ENCODE results near the gene FUT9.

The FUT9 gene

DNA sequence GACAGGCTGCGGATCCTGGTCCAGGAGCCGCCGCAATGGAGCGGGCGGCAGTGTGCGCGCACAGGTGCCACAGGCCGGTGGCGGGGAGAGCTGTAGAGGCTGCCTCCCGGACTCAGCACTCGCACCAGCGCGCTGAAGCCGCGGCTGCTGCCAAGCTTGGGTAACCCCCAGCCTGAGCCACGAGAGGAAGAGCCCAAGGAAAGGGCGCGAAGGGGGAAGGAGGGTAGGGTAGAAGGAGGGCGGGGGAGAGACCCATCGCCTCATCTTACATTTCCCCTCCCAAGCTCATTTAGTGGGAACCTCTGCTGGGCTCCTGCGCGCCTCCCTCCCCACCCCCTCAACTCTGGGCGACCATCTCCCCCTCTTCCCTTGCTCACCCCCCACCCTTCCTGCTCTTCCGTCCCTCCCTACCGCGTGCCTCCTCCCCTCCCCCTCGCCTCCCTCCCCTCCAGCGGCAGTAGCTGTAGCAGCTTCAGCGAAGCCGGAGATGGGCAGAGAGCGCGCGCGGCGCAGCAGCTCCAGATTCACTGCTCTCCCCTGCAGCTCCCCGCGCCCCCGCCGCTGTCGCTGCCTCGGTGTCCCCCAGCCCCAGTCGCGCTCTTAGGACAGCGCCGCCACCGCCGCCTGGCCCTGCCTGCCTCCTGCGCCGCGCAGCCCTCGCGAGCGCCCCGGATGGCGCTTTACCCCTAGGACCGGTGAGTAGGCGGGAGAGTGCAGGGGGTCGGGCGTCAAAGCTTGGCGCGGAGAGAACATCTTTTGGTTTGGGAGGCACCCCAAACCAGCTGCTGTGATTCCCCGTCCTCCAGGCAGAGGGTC lies at the start of gene FUT9:
Gene FUT9 (plus strand): TSS at position 457 of the 816 bp plus-strand sequence. CDS start 187,182 bp downstream, outside the sequence.
- no peak for DNase-seq

DNA sequence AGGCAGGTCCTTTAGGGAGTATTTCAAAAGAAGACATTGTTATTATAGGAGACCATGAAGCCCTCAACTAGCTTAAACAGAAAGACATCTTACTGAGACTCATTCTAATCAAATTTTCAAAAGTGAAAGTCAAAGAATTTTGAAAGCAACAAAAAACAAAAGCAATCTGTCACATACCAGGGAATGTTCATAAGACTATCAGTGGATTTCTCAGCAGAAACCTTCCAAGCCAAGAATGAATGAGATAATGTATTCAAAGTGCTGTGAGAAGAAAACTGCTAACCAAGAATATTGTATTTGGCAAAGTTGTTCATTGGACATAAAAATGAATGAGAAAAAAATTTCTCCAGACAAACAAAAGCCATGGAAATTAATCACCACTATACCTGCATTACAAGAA lies 48.2 kb upstream of the FUT9 start:
- DNase-seq, result no peak

DNA sequence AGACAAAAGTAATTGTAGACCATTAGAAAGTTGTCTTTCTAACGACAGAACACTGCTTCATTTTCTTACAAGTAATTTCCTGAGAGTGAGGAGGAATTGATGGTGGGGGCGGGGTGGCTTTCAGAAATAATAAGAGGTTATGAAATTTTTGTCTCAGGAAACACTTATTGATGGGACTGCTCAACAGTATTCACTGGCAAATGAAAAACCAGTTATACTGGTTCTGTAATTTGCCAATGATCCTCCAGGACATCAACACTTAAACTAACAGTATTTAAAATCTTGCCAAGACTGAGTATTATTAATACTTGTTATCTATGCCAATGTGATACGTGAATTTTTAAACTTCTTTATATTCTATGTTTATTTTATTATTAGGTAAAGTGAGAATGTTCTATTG lies 41.8 kb upstream of the FUT9 start:
- no peak for DNase-seq

DNA sequence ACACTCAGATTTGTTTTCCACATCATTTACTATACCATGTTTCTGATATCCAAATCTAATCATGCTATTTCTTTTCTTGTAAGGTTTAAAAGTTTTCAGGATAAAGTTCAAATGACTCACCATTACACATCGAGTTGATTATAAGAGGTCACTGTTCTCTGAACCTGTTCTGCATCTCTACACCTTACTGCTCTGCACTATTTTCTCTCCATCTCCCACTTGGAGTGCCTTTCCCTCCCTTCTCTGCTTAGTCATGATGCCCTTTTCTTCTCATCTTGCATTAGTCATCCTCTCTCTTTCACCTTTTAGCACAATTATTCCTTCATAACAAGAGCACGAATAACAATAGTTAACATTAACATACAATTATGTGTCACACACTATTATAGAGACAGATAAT lies 37.5 kb upstream of the FUT9 start:
- no peak for DNase-seq

DNA sequence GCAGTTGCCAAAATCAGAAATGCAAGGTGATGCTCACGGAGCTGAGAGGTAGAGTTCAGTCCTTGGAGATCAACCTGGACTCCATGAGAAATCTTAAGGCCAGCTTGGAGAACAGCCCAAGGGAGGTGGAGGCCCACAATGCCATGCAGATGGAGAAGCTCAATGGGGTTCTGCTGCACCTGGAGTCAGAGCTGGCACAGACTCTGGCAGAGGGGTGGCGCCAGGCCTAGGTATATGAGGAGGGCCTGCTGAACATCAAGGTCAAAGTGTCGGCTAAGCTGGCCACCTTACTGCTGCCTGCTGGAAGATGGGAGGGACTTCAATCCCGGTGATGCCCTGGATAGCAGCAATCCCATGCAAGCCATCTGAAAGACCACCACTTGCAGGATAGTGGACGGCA lies 23.9 kb upstream of the FUT9 start:
- DNase-seq, result no peak

DNA sequence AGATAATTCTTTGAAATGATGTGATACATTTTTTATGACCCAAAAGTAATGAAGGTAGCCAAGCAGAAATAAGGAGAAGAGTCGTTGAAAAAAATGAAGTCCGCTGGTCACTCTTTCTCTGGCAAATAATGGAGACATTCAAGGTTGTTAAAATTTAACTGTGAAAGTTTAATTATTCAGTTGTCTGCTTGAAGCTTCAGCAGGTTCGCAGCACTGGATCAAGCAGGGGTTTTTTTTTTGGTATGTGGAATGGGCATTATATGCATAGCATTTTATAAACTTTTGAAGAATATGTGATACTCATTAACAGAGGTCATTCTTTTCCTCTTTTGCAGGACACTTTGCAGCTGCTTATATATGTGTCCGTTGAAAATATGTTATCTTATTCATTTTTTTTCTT lies 21.6 kb upstream of the FUT9 start:
- no peak for DNase-seq

DNA sequence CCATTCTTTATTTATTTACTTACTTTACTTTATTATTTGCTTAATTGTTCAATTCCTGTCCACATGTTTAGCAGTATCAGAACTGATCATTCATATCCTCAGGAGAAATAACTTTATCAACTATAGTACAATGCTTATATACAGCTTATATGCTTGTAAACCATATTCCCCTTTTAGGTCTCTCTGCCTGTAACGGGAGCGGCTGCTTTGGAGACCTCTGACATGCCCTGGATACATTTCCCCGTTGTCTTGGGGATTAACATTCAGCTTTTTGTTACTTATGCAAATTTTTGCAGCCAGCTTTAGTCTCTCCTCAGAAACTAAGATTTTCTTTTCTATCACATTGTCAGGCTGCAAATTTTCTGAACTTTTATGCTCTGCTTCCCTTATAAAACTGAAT lies 17.6 kb upstream of the FUT9 start:
- no peak for DNase-seq

DNA sequence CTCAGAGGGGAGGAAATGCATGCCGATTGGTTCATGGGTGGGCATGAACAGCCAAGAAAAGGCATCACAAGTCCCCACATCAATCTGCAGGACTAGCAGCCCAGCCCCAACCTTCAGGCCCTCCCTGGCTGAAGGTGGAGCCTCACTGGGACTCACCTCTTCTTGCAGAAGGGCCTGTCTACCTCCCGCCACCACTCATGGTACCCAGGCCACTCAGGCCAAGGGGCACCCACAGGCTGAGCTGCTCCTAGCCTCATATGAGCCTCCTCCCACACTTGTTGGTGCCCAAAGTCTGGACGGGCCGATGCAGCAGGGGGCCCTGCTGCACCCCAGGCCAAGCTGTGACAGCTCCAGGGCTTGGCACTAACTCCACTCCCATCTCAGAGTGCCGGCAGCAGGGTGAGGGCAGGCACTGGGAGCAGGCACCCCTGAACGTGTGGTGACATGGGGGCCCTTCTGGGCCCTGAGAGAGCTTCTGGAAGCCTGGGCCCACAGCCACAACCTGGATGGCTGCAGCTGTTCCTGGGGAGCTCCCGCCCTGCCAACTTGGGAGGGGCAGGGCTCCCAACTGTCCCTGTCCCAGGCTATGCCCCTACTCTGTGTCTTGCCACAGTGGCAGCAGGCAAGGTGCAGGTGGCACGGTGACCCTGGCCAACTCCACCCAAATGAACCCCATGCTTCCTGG lies 13.7 kb upstream of the FUT9 start:
- DNase-seq, result no peak

DNA sequence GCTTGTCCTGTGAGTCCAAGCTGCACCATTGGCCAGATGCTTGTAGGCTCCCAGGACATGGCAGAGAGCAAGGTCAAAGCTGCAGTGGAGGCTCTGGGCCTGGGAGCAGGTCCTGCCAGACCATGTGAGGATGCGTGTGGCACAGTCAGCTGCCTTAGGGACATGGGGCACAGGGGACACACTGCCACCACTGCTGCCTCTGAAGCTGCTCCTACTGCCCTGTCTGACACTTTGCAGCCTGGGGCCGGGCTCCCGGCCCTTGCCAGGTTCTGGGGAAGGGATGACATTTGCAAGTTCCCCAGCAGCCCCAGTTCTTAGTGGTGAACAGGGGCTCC lies 13.2 kb upstream of the FUT9 start:
- no peak for DNase-seq

DNA sequence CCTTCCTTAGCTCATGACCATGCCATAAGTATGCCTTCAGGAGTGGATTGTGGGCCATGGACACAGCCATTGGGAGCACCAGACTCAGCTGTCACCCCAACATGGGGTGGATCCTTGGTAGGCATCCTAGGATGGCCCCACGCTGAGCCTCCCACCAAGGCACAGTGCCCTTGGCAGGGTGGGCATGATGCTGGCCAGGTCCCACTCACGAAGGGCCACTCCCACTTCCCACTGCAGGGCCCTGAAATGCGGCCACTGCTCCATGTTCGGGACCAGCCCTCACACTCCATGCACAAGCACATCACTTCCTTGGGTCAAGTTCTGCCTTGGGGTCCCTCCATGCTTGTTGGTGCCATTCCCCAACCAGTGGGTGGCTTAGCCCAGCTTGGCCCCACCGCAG lies 12.9 kb upstream of the FUT9 start:
- DNase-seq, result no peak

DNA sequence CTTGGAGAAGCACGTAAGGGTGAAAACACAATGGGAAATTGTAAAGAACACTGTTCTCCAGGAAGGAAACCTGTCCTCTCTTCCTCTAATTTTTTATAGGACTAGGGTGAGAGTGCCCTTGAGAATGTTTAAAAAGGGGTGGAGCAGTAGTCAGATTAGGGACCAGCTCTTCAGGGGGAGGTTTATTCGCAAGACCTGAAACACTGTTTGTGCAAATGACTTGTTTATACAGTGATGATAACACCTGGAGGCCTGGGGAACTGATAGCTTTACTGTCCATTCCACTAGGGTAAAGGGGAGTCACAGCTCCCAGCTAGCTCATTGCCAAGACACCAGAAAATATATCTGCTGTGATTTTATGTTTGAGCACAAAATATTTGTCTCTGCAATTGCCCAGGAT lies 8.1 kb upstream of the FUT9 start:
- no peak for DNase-seq

DNA sequence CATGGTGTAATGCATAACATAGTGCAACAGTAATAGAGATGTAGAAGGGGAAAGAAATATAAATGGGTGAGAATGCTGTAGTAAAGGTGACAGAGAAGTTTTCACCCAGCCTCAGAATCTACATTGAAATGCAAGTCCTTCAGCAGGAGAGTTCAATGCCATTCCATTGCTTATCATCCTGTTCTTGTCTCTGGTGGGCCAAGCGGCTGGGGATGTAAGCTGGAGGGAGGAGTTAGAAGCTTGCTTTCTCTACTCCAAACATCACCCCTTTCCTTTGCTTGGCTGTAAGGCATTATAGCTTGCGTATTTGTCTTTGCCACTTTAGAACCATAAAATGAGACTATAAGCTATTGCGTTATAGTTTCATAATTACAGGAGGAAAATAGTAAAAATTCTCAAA lies 2.2 kb upstream of the FUT9 start:
- no peak for DNase-seq

DNA sequence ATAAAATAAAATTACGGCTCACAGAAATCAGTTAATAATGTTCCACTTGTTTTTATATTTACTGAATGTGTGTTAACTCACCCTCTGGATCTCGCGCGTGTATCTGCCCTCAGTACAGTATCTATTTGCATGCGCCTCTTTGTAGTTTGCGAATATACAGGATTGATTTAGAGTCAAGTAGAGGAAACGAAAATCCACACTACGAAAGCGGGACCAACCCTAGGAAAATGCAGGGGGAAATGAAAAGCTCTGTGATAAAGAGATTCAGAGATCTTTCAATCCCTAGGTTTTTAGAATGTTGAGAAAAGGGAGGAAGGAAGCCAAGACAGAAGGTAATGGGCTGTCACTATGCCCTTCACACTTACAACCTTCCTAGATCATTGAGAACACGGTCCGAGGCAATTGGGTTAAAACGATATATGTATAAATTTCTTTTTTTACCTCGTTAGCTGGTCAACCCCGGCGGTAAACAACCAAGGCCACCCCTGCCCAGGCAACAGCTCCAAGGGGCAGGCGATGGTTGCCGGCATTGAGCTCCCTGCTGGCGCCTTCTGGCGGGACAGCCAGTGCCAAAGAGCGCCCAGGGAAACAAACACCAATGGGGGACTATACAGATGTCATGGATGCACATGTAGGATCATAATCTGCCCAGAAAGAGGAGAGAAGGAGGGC lies 792 bp upstream of the FUT9 start:
- DNase-seq, result no peak

DNA sequence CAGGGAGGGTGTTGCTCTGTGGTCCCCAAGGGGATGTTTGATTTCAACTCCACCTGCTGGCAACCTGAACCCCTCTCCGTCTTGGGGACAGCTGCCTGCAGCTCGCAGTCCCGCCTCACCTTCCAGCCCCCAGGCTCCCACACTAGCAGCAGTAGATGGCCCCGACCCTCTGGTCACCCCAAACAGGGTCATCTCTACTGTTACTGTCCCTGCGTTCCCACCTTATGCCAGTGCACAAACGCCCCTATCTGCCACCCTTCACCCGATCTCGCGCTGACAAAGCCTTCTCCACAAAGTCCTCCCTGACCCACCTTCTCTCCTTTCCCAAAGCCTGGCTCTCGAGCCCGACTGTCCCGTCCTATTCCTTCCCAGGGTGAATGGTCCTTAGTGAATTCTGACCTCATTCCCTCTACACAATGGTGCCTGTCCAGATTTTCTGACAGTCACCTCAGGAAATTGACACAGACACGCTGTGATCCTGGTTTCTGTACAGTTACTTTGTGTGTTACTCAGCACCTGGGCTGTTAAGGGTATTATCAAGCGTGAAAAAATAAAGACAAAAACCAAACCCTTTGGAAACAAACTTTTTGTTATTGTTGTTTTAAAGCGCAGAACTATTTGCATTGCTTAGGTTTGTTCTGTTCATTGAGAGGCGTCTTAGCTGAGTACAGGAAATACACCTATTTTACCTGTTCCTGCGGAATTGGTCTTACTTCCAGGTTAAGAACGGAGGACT lies 728 bp downstream of the FUT9 start:
- no peak for DNase-seq

DNA sequence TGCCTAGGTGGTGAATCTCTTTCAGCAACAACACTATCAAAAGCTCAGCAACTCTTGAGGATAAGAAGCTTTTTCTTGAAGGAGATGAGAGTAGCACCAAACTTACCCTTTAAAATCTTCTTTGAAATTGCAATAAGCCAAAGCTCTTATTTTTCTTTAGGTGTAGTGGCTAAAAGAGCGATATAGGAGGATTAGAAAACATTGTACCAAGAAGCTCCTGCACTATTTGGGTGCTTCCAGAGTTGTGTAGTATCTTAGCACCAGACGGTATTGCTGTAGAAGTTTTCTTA lies 1.2 kb downstream of the FUT9 start:
- DNase-seq, result no peak

DNA sequence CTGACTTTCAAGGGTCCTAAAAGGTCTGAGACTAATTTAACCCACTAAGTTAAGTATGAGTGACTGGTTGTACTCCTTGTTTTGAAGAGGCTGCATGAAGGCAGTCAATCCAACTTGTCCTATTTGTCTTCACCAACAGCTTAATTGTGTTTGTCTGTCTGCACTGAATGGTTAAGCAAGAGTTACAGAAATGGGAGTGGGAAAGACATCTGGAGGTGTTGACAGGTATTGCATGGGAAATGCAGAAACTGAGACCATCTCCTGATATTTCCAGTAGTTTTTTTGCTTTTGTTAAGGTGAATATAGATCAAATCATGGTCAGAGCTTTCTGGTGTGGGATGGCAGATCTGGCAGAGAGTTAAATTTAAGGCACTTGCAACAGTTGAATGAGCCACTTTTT lies 6.5 kb downstream of the FUT9 start:
- no peak for DNase-seq

DNA sequence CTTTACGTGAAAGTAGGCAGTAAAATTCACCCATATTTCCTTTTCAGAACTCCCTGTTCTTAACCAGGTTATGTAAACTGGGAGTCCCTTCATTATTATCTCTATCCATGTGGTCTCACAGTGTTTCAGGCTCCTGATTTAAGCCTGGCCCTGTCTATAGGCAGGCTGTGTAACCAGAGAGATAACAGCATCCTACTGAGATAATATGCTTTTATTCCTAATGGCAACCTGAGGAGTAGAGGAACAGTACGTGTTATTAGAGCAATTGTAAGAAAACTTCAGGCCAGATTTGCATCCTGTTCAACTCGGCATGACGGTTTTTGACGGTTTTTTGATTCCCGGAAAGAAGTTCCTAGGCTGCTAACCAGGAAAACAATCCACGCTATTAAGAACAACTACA lies 16.9 kb downstream of the FUT9 start:
- DNase-seq, result no peak

DNA sequence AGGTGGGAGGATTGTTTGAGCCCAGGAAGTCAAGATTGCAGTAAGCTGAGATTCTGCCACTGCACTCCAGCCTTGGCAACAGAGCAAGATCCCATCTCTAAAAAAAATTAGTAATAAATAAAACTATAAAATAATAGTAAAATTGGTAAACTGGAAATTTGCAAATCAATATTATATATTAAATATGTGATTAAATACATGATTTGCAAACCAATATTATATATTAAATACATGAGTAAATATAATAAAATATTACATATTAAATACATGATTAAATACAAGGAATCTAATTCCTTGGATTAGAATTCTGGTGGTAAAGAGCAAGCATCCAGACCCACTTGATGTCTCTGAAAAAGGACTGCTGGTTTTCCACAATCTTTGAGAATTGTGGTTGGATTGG lies 35.8 kb downstream of the FUT9 start:
- DNase-seq, result no peak

DNA sequence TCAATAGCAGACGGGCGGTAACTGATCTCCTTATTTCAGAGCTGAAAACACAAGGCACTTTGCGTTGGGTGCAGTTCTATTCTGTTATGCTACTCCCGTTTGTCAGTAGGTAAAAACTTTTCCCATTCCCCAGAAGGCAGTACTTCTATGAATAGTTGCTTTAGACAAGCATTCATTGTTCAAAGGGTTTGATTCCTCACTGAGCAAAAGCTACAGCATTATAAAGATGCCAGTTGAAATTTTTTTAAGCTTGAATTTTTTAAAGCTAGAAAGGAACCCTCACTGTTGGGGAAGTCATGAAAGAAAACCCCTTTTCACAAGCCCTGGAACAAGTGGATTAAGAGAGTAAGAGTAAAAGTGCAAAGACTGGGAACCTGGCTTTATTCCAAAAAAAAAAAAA lies 42.3 kb downstream of the FUT9 start:
- no peak for DNase-seq

DNA sequence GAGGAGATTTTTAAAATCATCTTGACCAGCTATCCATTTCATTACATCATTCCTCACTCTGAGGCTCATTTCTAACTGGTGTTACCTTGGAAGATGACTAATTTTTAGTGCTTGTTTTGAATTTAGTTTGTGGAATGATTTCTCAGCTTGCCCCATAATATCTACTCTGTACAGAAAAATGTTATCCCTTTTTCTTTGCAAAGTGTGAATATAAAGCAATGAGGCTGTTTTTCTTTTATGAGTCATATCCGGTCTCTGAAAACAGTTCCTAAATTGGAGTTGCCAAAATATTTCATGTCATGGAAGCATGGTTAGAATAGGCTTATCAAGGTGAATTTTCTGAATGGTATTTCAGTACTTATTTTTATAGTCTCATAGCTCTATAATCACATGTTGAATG lies 43.8 kb downstream of the FUT9 start:
- no peak for DNase-seq

DNA sequence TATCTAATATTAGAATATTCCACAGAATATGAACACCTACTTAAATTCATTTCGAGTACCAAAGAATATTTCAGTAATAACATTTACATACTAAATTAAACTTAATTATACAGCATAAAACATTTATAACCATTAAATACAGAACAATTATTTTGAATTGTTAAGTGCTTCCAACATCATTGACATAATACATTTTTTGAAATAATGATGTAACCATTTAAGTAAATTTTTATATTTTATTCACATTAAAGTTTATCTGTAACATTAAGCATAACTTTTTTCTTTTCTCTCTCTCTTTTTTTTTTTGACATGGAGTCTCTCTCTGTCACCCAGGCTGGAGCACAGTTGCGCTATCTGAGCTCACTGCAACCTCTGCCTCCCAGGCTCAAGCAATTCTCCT lies 44.5 kb downstream of the FUT9 start:
- no peak for DNase-seq

DNA sequence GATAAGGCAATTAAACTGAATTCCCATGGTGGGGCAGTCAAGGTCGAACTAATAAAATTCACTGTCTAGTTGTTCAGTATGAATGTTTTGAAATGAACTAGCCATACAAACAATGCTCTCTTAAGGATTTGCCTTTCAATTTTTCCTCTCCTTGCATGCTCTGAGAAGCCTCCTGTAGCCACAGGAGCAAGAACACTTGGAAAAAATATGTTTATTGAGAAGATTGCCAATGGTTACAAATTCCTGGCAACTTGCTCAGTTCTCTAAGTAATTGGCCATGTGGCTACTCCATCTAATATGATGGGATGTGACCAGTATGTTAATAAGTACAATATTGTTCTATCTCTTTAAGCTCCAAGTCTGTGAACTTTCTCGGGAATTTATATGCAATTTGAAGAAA lies 49.4 kb downstream of the FUT9 start:
- DNase-seq, result no peak

DNA sequence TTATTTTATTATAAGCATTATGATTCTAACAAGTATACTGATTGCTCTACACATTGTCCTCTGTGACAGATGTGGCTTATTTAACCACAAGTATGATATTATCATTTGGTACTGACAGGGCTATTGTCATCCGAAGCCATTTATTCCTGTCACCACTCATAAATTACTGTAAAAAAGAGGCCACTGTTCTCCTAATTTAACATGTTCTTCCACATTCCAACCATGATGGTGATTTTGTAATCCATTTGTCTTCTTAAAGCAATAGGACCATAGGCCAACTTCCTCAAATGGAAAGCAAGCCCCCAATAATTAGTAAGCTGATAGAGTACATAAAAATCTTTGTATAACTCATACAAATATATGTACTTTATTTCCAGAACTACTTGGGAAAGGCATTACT lies 50.6 kb downstream of the FUT9 start:
- DNase-seq, result no peak

DNA sequence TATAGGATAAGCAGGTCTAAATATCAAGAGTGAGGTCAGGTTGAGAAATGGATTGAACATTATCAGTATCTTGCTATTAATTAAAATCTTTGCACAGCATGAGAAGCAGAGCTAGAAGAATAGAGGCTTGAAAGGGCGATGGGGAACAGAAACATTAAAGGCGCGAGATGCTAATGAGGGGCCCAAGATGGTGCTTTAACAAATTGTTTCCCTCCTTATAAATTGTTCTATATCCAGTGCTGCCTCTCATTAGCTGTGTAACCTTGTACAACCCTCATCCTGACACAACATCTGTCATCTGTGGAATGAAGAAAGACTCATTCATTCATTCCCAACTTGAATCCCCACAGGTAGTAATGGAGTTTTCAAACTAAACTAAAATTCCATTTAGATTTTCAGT lies 57.8 kb downstream of the FUT9 start:
- DNase-seq, result no peak

All from CD4-positive, alpha-beta T cell treated with Interleukin-6 for 4 hours (primary cell).